Karpas-422 (cell line): ENCODE results near the gene XYLT1. TPM values are rescaled to one million over a fixed set of nuclear protein-coding genes. Genes with fewer than 3 reads are reported as not detected.

Experiments used
- DNase-seq: peaks from one replicate; pipeline ENCODE4 v3.0.0-alpha.2; 2015
- H2AFZ ChIP-seq: fragments of 200-600 bp; sonication (generic); 2 replicates; pipeline ENCODE4 v1.6.1; 2014; ENCODE audit warnings: antibody characterized with exemption, low read length, mixed read lengths
- H3K27ac ChIP-seq: fragments of 200-600 bp; sonication (generic); 2 replicates; pipeline ENCODE4 v1.5.1; 2014; ENCODE audit warnings: mild to moderate bottlenecking, low read length, moderate library complexity
- H3K27me3 ChIP-seq: fragments of 200-600 bp; sonication (generic); 2 replicates; pipeline ENCODE4 v1.6.1; 2014; ENCODE audit warnings: low read length, mixed read lengths
- H3K36me3 ChIP-seq: fragments of 200-600 bp; sonication (generic); 2 replicates; pipeline ENCODE4 v1.6.1; 2014; ENCODE audit warnings: low read length, mixed read lengths; ENCODE audit not compliant: insufficient read depth
- H3K4me1 ChIP-seq: fragments of 200-600 bp; sonication (generic); 2 replicates; pipeline ENCODE4 v1.6.1; 2014; ENCODE audit warnings: mild to moderate bottlenecking, low read length, mixed read lengths
- H3K4me2 ChIP-seq: fragments of 200-600 bp; sonication (generic); 2 replicates; pipeline ENCODE4 v1.6.1; 2014; ENCODE audit warnings: low read length, low read depth, mild to moderate bottlenecking; ENCODE audit not compliant: poor library complexity, severe bottlenecking
- H3K4me3 ChIP-seq: fragments of 200-600 bp; sonication (generic); 2 replicates; pipeline ENCODE4 v1.5.1; 2014; ENCODE audit warnings: mild to moderate bottlenecking, antibody characterized with exemption, low read length, mixed read lengths
- H3K79me2 ChIP-seq: fragments of 200-600 bp; sonication (generic); 2 replicates; pipeline ENCODE4 v1.6.1; 2014; ENCODE audit warnings: mild to moderate bottlenecking, low read length, mixed read lengths
- H3K9ac ChIP-seq: fragments of 200-600 bp; sonication (generic); 2 replicates; pipeline ENCODE4 v1.6.0; 2014; ENCODE audit warnings: low read length
- H3K9me2 ChIP-seq: fragments of 200-600 bp; sonication (generic), shearing (Covaris generic); replicated peaks from 2 replicates; pipeline ENCODE4 v1.6.0; 2014; ENCODE audit warnings: mild to moderate bottlenecking, low read length, moderate library complexity; ENCODE audit not compliant: insufficient read depth
- H3K9me3 ChIP-seq: fragments of 300-700, 200-600 bp; sonication (generic); 2 replicates; pipeline ENCODE4 v1.6.1; 2014; ENCODE audit warnings: low read length, mixed read lengths
- H4K20me1 ChIP-seq: fragments of 200-600 bp; sonication (generic); 2 replicates; pipeline ENCODE4 v1.6.1; 2014; ENCODE audit warnings: mild to moderate bottlenecking, antibody characterized with exemption, low read length, low read depth; ENCODE audit not compliant: insufficient read depth
- total RNA-seq: library from RNA; depleted of rRNA; stranded (reverse); fragments of >200 nt; shearing (Covaris generic); gene quantifications from 2 replicates; pipeline ENCODE4 v1.2.3, GENCODE V29; 2014; ENCODE audit warnings: low replicate concordance

Gene XYLT1
- total RNA-seq, 1 experiment from 2014 or later, result 11.8 TPM

GRCh38 chr16:17408296-17408695, 62.5 kb downstream of the XYLT1 start:
- no peak overlapping the region for H3K27ac ChIP-seq
- H3K9me3 ChIP-seq, result no peaks in the 10 kb centered on the region
- DNase-seq, result no peak
- H3K9me2 ChIP-seq, result no peaks in the 10 kb centered on the region
- peaks cover 35% of the 10 kb centered on the region; the same call in 1 of the 2 replicates for H4K20me1 ChIP-seq
- no peaks in the 10 kb centered on the region for H3K36me3 ChIP-seq
- H3K9ac ChIP-seq, result no peak overlapping the region
- no peak overlapping the region for H3K4me2 ChIP-seq
- H2AFZ ChIP-seq, result no peak overlapping the region
- H3K79me2 ChIP-seq, result no peaks in the 10 kb centered on the region
- H3K27me3 ChIP-seq, result no peaks in the 10 kb centered on the region
- H3K4me3 ChIP-seq, result no peak overlapping the region
- peaks cover 18% of the 10 kb centered on the region for H3K4me1 ChIP-seq

GRCh38 chr16:17407321-17407720, 63.4 kb downstream of the XYLT1 start:
- DNase-seq, result no peak
- Histone ChIP-seq H3K9ac (no peak overlapping the region), H3K36me3 (no peaks in the 10 kb centered on the region), H3K27ac (no peak overlapping the region), H3K27me3 (no peaks in the 10 kb centered on the region), H3K9me2 (no peaks in the 10 kb centered on the region), H2AFZ (no peak overlapping the region), H3K79me2 (no peaks in the 10 kb centered on the region), H3K9me3 (no peaks in the 10 kb centered on the region), H3K4me1 (peaks cover 18% of the 10 kb centered on the region), H3K4me2 (no peak overlapping the region), H4K20me1 (peaks cover 35% of the 10 kb centered on the region; the same call in 1 of the 2 replicates), H3K4me3 (no peak overlapping the region)

GRCh38 chr16:17404941-17405689, 65.6 kb downstream of the XYLT1 start:
- Histone ChIP-seq H3K27ac (no peak overlapping the region), H2AFZ (no peak overlapping the region)
- no peak for DNase-seq

GRCh38 chr16:17403859-17404545, 66.8 kb downstream of the XYLT1 start:
- peaks cover 24% of the 10 kb centered on the region; the same call in 1 of the 2 replicates for H4K20me1 ChIP-seq
- H3K4me2 ChIP-seq, result no peak overlapping the region
- no peak overlapping the region for H2AFZ ChIP-seq
- H3K36me3 ChIP-seq, result no peaks in the 10 kb centered on the region
- no peak overlapping the region for H3K9ac ChIP-seq
- no peak overlapping the region for H3K4me3 ChIP-seq
- DNase-seq, result no peak
- H3K4me1 ChIP-seq, result peaks cover 5% of the 10 kb centered on the region
- no peak overlapping the region for H3K27ac ChIP-seq
- no peaks in the 10 kb centered on the region for H3K79me2 ChIP-seq
- no peaks in the 10 kb centered on the region for H3K9me3 ChIP-seq
- no peaks in the 10 kb centered on the region for H3K9me2 ChIP-seq
- H3K27me3 ChIP-seq, result no peaks in the 10 kb centered on the region

More at GRCh38 chr16:17404941-17405689, 65.6 kb downstream of the XYLT1 start:
- no peak overlapping the region for H3K9ac ChIP-seq
- H3K4me3 ChIP-seq, result no peak overlapping the region
- H3K9me3 ChIP-seq, result no peaks in the 10 kb centered on the region
- H3K9me2 ChIP-seq, result no peaks in the 10 kb centered on the region
- H3K4me2 ChIP-seq, result no peak overlapping the region
- H4K20me1 ChIP-seq, result peaks cover 29% of the 10 kb centered on the region; the same call in 1 of the 2 replicates
- no peaks in the 10 kb centered on the region for H3K79me2 ChIP-seq
- no peaks in the 10 kb centered on the region for H3K27me3 ChIP-seq
- no peaks in the 10 kb centered on the region for H3K36me3 ChIP-seq
- peaks cover 16% of the 10 kb centered on the region for H3K4me1 ChIP-seq

GRCh38 chr16:17403156-17403809, 67.5 kb downstream of the XYLT1 start:
- no peak overlapping the region for H3K9ac ChIP-seq
- peaks cover 20% of the 10 kb centered on the region; the same call in 1 of the 2 replicates for H4K20me1 ChIP-seq
- H3K27ac ChIP-seq, result no peak overlapping the region
- no peaks in the 10 kb centered on the region for H3K9me2 ChIP-seq
- DNase-seq, result no peak
- H3K79me2 ChIP-seq, result no peaks in the 10 kb centered on the region
- no peak overlapping the region for H2AFZ ChIP-seq
- no peak overlapping the region for H3K4me3 ChIP-seq
- no peaks in the 10 kb centered on the region for H3K9me3 ChIP-seq
- no peak overlapping the region for H3K4me2 ChIP-seq
- no peaks in the 10 kb centered on the region for H3K4me1 ChIP-seq
- no peaks in the 10 kb centered on the region for H3K27me3 ChIP-seq
- no peaks in the 10 kb centered on the region for H3K36me3 ChIP-seq

GRCh38 chr16:17397499-17397891, 73.3 kb downstream of the XYLT1 start:
- H3K4me3 ChIP-seq, result no peak overlapping the region
- H3K4me1 ChIP-seq, result peaks cover 12% of the 10 kb centered on the region
- no peaks in the 10 kb centered on the region for H3K79me2 ChIP-seq
- H3K27ac ChIP-seq, result no peak overlapping the region
- DNase-seq, result no peak
- no peak overlapping the region for H2AFZ ChIP-seq
- no peaks in the 10 kb centered on the region for H3K36me3 ChIP-seq
- H3K9ac ChIP-seq, result no peak overlapping the region
- H3K27me3 ChIP-seq, result no peaks in the 10 kb centered on the region
- no peaks in the 10 kb centered on the region for H3K9me3 ChIP-seq
- 0 out of 2 replicates have a peak, but pooled peaks cover 2% of the 10 kb centered on the region for H4K20me1 ChIP-seq
- H3K4me2 ChIP-seq, result no peak overlapping the region
- no peaks in the 10 kb centered on the region for H3K9me2 ChIP-seq

GRCh38 chr16:17396762-17397498, 73.8 kb downstream of the XYLT1 start:
- Histone ChIP-seq H3K79me2 (no peaks in the 10 kb centered on the region), H2AFZ (no peak overlapping the region), H3K4me1 (peaks cover 15% of the 10 kb centered on the region), H3K9ac (no peak overlapping the region), H3K27ac (no peak overlapping the region), H4K20me1 (0 out of 2 replicates have a peak, but pooled peaks cover 2% of the 10 kb centered on the region), H3K9me2 (no peaks in the 10 kb centered on the region), H3K36me3 (no peaks in the 10 kb centered on the region), H3K4me3 (no peak overlapping the region), H3K4me2 (no peak overlapping the region), H3K27me3 (no peaks in the 10 kb centered on the region), H3K9me3 (no peaks in the 10 kb centered on the region)
- DNase-seq, result no peak
